ENCODE results near the gene TH.

Gene TH

GRCh38 chr11:2171591-2172003 lies at the start of gene TH:
Gene TH (minus strand): TSS chr11:2171815. CDS start chr11:2171786, 29 bp downstream.
- DNase-seq (ENCODE audit: low spot score): no peak

DNA sequence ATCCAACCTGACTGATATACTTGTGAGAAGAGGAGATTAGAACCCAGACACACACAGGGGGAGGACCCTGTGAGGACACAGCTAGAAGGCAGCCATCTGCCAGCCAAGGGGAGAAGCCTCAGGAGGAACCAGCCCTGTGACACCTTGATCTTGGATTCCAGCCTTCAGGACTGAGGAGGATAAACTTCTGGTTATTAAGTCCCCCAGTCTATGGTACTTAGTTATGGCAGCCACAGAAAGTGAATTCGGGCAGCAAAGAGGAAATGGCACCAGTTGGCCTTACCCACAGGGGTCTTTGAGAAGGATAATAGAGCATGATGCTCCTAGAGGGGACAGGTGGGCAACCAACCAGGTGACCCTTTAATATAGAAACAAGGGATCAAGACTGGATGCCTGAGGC lies 49.4 kb upstream of the TH start:
- no peak for DNase-seq (ENCODE audit: low spot score)

GRCh38 chr11:2220173-2220771 lies 48.7 kb upstream of the TH start:
- DNase-seq (ENCODE audit: low spot score): no peak

DNA sequence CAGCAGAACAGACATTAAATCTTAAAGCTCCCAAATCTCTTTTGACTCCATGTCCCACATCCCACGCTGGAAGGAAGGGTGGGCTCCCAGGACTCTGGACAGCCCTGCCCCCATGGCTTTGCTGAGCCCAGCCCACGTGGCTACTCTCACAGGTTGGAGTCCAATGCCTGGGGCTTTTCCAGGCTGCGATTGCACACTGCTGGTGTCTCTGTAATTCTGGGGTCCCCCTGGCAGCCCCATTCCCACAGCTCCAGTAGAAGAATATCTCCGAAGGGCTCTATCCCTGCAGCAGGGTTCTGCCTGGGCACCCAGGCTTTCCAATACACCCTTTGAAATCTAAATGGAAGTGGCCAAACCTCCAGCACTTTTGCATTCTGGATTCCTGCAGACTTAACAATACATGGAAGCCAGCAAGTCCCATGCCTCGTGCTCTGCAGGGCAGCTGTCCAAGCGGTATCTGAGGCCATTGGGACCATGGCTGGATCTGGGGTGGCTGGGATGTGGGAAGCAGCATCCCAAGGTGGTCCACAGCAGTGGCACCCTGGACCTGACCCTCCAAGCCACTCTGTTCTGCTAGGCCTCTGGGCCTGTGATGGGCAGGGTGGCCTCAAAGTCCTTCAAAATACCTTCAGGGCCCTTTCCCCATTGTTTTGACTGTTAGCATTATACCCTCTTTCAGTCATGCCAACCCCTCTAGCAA lies 47.9 kb upstream of the TH start:
- no peak for DNase-seq (ENCODE audit: low spot score)

DNA sequence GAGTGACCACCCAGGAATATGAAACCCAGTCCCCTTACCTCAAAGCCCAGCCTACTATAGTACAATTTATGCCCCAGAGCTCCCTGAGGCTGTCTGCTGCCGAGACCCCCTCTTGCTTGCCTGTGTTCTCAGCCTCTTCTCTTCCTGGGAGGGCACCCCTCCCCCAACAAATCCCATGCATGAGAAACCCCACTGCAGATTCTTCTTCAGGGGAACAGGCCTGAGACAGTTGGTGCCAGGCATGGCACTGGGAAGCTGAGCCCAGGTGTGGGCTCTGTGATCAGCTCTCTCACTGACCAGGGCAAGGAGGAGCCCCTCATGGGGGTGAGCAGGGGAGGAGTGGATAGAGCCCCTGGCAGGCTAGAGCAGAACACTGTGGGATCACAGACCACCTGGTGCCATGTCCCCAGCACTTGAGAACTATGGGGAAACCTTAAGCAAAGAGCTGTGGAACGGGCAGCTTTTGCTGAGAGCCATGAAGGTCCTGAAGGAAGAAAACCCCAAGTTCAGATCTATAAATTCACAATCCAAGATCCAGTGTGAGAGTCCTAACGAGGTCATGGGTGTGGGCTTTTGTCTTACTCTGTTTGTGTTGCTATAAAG lies 46.5 kb upstream of the TH start:
- DNase-seq (ENCODE audit: low spot score): no peak

- DNase-seq (ENCODE audit: low spot score): peak; percentile 33
These were observed 45.8 kb upstream of the TH start for GRCh38 chr11:2217211-2218030.

- no peak for DNase-seq (ENCODE audit: low spot score)
These were observed 44.9 kb upstream of the TH start for GRCh38 chr11:2216400-2217064.

DNA sequence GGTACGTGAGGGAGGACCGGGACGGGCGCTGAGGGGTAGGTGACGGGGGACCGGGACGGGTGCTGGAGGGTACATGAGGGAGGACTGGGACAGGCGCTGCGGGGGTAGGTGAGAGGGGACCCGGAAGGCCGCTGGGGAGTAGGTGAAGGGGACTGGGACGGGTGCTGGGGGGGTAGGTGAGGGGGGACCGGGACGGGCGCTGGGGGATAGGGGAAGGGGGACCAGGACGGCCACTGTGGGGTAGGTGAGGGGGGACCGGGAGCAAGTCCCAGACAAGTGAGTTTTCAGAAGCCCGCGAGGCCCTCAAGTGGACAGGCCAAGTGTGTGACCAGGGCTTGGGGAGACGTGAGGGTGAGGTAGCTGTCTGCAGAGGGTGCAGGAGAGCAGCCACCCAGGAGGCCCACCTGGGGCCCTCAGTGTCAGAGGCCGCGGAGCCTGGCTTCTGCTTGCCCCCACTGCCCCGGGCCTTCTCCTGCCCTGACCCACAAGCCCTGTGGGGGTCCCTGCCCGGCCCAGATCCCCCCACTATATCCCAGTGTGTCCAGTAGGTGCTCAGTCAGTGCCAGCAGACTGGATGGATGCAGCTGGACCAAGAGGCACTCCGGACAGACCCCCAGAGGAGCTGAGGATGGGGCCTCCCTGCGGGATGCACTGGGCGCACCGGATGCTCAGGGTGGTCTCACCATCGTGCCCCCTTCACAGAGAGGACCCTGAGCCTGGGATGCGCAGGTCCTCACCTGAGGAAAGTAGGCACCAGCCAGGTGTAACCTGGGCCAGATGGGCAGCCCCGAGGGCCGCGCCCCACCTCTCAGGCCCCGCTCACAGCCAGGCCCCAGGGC lies 44.2 kb upstream of the TH start:
- DNase-seq (ENCODE audit: low spot score): no peak

GRCh38 chr11:2215230-2215560 lies 43.6 kb upstream of the TH start:
- DNase-seq (ENCODE audit: low spot score): no peak

DNA sequence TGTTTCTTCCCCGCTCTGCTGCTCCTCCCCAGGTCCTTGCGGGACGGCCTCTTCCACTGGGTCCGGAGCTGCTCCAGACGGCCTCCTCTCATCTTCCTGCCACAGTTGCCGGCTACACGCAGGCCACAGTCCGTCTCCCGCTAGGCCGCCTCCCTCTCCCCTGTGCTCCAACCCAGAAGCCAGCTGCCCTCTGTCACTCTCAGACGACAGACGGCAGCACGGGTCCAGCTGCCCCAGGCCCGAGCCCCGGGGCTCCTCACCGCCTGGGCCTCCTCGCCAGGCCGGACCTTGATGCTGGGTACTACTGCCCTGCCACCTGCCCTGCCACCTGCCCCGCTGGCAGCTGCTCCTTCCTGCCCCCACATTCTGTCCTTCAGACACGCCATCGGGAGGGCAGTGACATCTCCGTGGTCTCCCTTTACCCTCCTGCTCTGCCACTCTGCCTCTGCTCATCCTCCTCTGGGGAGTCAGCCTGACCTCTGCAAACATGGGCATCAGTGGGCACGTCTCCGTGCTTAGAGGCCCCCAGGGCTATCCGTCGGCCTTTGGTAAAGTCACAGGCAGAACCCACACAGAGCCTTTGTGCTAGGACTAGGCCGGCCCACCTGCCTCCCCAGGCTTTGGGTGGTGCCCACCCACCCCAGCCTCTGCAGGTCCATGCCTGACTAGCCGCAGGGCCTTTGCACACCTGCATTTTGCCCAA lies 43.1 kb upstream of the TH start:
- DNase-seq (ENCODE audit: low spot score): no peak

GRCh38 chr11:2213890-2214526 lies 42.4 kb upstream of the TH start:
- no peak for DNase-seq (ENCODE audit: low spot score)

GRCh38 chr11:2213384-2213842 lies 41.8 kb upstream of the TH start:
- DNase-seq (ENCODE audit: low spot score): peak; percentile 7

- DNase-seq (ENCODE audit: low spot score): no peak
These were observed 41.0 kb upstream of the TH start for GRCh38 chr11:2212411-2213251.

GRCh38 chr11:2211113-2211971 lies 39.7 kb upstream of the TH start:
- DNase-seq (ENCODE audit: low spot score): no peak

DNA sequence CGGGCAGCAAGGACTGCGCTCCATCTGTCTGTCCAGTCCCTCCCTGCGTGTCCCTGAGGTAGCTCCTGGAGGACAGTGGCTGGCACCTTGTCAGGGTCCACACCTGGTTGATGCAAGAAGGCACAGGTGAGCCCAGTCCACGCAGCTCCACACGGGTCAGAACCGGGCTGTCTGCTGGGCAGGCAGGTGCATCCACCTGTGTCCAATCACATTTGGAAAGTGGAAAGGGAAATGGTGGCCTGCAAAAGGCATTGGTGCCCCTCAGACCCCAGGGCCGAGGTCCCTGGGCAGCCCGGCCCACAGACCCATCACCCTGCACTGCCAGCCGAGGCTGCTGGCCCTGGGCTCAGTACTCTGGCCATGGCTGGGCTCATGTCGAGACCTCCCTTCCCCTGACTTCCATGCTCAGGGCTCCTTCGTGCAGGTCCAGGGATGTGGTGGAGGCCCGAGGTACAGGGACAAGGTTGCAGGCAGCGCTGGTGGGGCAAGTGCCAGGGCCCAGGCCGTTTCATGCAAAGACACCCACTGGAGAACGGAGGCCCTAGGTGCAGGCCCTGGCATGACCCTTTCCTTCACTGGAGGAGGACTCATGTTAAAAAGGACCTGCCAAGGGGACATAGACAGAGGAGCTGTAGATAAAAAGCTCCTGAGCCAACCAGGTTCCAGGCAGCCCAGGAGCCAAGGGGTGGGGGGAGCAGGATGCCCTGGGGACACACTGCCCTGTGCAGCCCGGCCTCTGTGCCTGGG lies 38.9 kb upstream of the TH start:
- DNase-seq (ENCODE audit: low spot score): no peak

DNA sequence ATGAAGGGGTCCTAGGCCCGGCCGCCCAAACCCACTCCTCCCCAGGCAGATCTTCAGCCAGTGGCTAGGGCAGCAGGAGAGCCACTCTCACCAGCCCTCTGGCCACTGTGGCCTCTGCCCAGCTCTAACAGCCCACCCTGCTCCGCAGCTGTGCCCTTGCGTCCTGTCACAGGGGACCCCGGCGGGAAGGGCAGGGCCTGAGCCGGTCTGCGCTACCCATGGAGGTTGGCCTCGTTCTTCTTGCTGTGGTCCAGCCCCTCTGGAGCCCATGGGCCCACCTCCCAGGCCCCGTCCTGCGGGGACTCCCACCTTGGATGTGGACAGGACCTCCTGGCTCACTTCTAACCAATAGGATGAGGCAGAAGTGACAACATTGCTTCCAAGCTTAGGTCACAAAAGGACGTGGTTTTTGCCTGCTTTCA lies 38.3 kb upstream of the TH start:
- no peak for DNase-seq (ENCODE audit: low spot score)

DNA sequence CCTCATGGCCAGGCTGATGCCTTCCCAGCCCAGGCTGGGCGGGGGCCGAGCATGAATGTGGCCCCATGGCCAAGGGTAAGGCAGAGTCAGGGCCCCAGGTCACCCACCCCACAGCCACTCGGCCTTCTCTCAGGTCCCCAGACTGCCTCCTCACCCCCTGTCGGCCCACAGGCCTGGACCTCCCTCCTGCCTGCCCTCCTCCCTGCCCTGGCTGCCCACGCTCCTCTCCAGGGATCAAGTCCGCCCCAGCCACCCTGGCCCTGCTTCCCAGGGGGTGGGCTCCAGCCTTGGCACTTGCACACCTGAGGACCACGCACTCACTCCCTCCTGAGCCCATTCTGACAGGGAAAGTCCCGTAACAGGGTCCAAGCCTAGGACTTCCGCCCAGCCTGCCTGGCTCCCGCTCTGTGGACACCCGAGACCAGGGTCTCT lies 37.8 kb upstream of the TH start:
- no peak for DNase-seq (ENCODE audit: low spot score)
